Muscle of leg (tissue), 11 donors: ENCODE measurements around the gene SYT1. TPM values are rescaled to one million over a fixed set of nuclear protein-coding genes. Genes with fewer than 3 reads are reported as not detected.

ENCODE experiments used
- DNase-seq: peaks from one replicate; pipeline ENCODE4 v3.0.0; 2013
- H3K27ac ChIP-seq: one replicate; pipeline ENCODE4 v1.5.1; 2013; ENCODE audit warnings: mild to moderate bottlenecking, low read length, control low read depth
- H3K27me3 ChIP-seq: one replicate; pipeline ENCODE4 v1.6.1; 2013; ENCODE audit warnings: low read length; ENCODE audit not compliant: control insufficient read depth, insufficient read depth
- H3K36me3 ChIP-seq: one replicate; pipeline ENCODE4 v1.6.1; 2013; ENCODE audit warnings: low read length; ENCODE audit not compliant: control insufficient read depth, insufficient read depth
- H3K4me1 ChIP-seq: one replicate; pipeline ENCODE4 v1.6.1; 2013; ENCODE audit warnings: low read length; ENCODE audit not compliant: control insufficient read depth, insufficient read depth
- H3K4me3 ChIP-seq: one replicate; pipeline ENCODE4 v1.5.1; 2013; ENCODE audit warnings: low read length, control low read depth
- H3K9me3 ChIP-seq: replicated peaks from 2 replicates; pipeline ENCODE4 v1.6.1; 2013; ENCODE audit warnings: low read depth, low read length; ENCODE audit not compliant: control insufficient read depth
- WGBS: methylation state at CpG from one replicate; pipeline ENCODE4 v1.1.5; 2013; ENCODE audit warnings: missing lambda C conversion rate; ENCODE audit not compliant: insufficient coverage; 5-methylcytosine and 5-hydroxymethylcytosine counted together
- polyA plus RNA-seq, 8 donors: library from polyadenylated mRNA; unstranded; fragments of 120-200 nt; gene quantifications; one replicate each; pipeline versions ENCODE4 v1.2.1 to v1.2.3, GENCODE V29; 2013; ENCODE audit warnings: inconsistent platforms in 1 of 8, low replicate concordance in 1 of 8; ENCODE audit not compliant: insufficient read length in 8 of 8, insufficient read depth in 1 of 8
- total RNA-seq: library from RNA; stranded (reverse); fragments of 120-200 nt; gene quantifications from one replicate; pipeline ENCODE4 v1.2.4, GENCODE V29; 2013

The SYT1 gene
- total and polyA plus RNA-seq, 9 donors: 1.1 to 2.5 (median 1.8) TPM

DNA sequence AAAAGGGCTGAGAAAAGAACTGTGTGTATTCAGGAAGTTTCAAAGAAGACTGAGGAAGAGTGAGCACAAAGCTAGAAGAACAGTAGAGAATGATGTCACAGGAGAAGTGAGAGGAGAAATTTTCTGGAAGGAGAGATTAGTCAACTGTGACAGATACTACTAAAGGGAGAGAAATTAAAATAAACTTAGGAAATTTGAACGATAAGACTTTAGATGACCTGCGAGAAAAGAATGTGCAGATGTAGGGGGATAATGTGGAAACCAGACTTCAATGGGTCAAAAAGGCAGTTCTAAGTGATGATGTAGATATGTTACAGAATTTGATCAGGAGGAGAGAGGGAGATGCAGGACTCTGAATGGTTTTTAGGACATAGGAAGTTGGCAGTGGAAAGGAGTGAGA, 287.4 kb downstream of the SYT1 start:
- H3K27ac ChIP-seq: no peak overlapping the region
- 78% methylated on average over 2 of the region's 2 CpGs for WGBS
- no peak overlapping the region for H3K4me3 ChIP-seq
- H3K4me1 ChIP-seq: no peaks in the 10 kb centered on the region
- H3K36me3 ChIP-seq: no peaks in the 10 kb centered on the region
- H3K9me3 ChIP-seq: no peaks in the 10 kb centered on the region
- H3K27me3 ChIP-seq: no peaks in the 10 kb centered on the region
- DNase-seq: no peak

DNA sequence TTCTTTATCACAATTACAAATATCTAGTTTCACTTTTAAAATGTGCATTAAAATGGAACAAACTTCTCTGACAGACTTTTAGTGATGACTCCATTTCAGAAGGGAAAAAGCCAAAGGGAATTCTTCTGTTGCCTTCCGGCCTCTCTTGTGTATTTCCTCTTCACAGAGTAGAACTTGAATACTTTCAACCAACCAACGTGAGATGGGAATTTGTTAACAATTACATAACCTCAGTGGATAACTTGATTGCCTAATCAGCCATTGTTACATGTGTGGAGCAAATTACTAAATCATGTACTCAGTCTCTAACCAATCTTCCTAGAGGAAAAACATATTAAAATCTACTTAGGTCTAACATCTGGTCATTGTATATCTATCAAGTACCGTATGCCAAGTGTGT, 291.1 kb downstream of the SYT1 start:
- H3K9me3 ChIP-seq: no peaks in the 10 kb centered on the region
- H3K27ac ChIP-seq: no peak overlapping the region
- no peak overlapping the region for H3K4me3 ChIP-seq
- H3K27me3 ChIP-seq: no peaks in the 10 kb centered on the region
- WGBS: no CpG with 5 or more reads among the region's 3 CpGs
- peak; percentile 38 for DNase-seq
- H3K36me3 ChIP-seq: no peaks in the 10 kb centered on the region
- no peaks in the 10 kb centered on the region for H3K4me1 ChIP-seq

DNA sequence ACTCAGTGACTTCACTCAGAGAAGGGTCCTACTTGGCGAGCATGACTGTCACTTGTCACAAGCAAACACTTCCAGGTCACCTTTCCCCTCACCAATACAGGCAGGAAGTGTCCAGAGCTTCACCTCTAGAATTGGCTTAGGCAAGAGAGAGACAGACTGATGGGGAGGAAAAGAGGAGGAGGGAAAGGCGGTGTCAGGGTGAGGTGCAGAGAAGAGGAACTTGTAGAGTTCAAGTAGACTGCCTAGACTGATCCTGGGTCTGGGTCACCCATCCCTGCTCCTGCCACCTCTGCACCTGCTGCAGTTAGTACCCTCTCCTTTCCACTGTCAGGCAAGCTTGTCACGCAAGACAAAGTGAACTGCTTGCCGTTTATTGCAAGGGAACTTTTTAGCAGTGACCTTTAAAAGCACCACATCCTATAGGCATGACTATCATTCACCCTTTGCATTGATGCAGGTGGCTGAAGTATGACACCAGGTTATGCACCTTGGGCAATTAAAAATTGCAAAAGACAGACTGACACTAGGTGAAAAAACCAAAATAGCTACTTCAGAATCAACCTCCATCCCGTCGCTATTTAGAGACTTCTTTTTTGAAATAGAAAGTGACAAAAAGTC, 292.4 kb downstream of the SYT1 start:
- Histone ChIP-seq H3K9me3 (no peaks in the 10 kb centered on the region), H3K27me3 (no peaks in the 10 kb centered on the region), H3K27ac (no peak overlapping the region), H3K36me3 (no peaks in the 10 kb centered on the region), H3K4me1 (no peaks in the 10 kb centered on the region), H3K4me3 (no peak overlapping the region)
- 70% methylated on average over 3 of the region's 6 CpGs for WGBS
- DNase-seq: no peak

DNA sequence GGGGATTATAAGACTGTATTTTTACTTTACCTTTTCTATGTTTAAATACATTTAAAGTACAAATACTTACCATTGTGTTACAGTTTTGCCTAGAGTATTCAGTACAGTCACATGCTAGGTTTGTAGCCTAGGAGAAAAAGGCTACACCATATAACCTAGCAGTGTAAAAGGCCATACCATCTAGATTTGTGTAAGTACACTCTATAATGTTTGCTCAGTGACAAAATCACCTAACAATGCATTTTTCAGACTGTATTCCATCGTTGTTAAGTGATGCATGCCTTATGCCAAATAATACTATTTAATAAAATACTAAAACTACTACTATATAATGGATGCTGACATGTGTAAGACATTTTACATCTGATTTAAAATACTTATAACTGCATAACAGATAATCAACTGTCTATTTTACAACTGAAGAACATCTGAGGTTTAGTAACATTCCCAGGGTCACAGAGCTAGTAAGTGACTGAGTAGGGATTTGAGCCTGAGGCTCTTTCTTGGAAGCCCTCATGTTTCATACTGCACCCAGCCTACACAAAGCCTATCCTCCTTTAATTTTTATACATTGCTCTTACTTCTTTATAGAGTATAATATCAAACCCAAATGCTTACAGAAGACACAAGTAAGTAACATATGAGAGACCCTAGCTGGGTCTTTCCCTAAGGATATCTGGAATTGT, 296.8 kb downstream of the SYT1 start:
- Histone ChIP-seq H3K4me1 (no peaks in the 10 kb centered on the region), H3K4me3 (no peak overlapping the region), H3K36me3 (no peaks in the 10 kb centered on the region), H3K27ac (no peak overlapping the region), H3K9me3 (no peaks in the 10 kb centered on the region), H3K27me3 (no peaks in the 10 kb centered on the region)
- WGBS: no CpG with 5 or more reads among the region's 1 CpG
- no peak for DNase-seq

DNA sequence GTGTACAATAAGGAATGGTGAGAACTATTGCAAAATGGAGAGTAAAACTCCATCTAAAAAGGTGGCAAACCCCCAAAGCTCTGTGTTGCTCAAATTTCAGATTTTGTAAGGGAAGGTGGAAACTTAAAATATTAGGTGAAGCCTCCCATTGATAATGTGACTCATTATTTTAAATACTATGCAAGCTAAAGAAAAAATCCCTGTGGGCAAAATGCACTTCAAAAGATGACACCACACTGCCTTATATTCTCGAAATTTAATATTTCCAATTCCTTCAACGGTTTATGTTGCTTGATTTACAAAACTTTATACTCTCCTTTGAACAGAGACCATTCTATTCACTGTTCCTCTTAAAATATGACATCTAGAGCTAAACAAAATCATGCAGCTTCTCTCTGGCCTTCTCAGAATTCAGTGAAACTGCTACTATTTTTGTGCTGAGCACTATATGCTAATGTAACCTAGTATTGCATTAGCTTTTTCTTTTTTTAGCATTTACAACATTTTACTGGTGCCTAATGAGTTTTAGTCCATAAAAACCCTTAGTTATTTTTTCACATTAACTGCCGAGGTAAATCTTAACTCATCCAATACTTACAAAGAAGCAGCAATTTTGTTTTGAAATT, 297.7 kb downstream of the SYT1 start:
- DNase-seq: no peak
- Histone ChIP-seq H3K4me1 (no peaks in the 10 kb centered on the region), H3K27me3 (no peaks in the 10 kb centered on the region), H3K9me3 (no peaks in the 10 kb centered on the region), H3K27ac (no peak overlapping the region), H3K36me3 (no peaks in the 10 kb centered on the region), H3K4me3 (no peak overlapping the region)
- no CpG with 5 or more reads among the region's 3 CpGs for WGBS

DNA sequence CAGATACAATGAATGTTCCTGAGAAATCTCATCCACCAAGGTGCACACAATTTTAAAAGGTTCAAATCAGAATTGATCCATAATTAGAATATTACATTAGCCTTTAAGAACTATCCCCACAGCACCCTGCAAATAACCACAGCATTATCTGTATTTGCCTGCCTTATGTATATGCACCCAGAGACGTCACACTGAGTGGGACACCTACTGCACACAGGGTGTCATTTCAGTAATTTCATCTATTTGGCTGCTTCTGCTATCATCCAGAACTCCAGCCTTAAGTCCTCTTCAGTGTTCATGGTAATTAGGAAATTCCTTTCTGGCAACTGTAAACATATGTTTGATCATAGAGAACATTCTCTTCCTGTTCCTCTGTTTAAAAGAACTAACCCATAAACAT, 298.4 kb downstream of the SYT1 start:
- Histone ChIP-seq H3K27ac (no peak overlapping the region), H3K36me3 (no peaks in the 10 kb centered on the region), H3K27me3 (no peaks in the 10 kb centered on the region), H3K9me3 (no peaks in the 10 kb centered on the region), H3K4me1 (no peaks in the 10 kb centered on the region), H3K4me3 (no peak overlapping the region)
- no peak for DNase-seq
- no CpG with 5 or more reads among the region's 1 CpG for whole genome bisulfite sequencing

DNA sequence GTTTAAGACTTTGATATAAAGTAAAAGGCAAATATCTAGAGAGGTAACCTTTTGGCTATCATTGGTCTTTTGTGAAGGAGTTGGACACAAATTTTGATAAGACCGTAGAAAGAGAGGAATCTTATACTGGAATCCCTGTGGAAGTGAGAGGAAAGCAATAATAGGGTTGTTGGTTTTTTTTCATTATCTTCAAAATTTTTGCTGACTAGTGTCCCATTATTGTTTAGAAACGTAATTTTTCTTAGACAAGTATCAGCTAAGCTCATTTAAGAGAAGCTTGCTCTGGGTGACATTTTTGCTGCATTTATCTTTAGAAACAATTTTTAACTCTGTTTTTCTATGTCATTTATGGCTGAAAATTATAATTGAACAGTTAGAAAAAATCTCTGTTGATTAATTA, 300.3 kb downstream of the SYT1 start:
- DNase-seq: no peak
- Histone ChIP-seq H3K4me3 (no peak overlapping the region), H3K27me3 (no peaks in the 10 kb centered on the region), H3K27ac (no peak overlapping the region), H3K9me3 (no peaks in the 10 kb centered on the region), H3K4me1 (no peaks in the 10 kb centered on the region), H3K36me3 (no peaks in the 10 kb centered on the region)
- no CpG with 5 or more reads among the region's 2 CpGs for WGBS

DNA sequence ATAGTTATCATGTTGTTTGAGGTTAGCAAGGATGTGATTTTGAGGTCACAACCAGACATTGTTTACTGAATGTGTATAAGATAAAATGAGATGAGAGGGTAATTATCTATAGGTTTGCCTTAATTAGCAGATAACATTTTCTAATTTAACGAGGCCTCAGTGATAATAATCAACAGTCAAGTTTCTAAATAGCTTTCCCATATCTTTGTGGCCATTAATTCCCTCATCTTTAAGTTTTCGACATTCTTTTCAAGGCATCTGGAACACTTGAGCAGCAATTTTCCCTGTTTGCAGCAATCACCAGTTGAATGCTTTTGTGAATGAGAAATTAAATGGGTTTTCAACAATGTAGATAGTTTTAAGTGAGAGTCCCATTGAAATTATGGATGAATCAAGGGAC, 304.1 kb downstream of the SYT1 start:
- H3K27me3 ChIP-seq: no peaks in the 10 kb centered on the region
- H3K27ac ChIP-seq: no peak overlapping the region
- DNase-seq: no peak
- no peaks in the 10 kb centered on the region for H3K36me3 ChIP-seq
- WGBS: no CpG with 5 or more reads among the region's 2 CpGs
- no peaks in the 10 kb centered on the region for H3K4me1 ChIP-seq
- no peak overlapping the region for H3K4me3 ChIP-seq
- H3K9me3 ChIP-seq: peaks cover 2% of the 10 kb centered on the region

DNA sequence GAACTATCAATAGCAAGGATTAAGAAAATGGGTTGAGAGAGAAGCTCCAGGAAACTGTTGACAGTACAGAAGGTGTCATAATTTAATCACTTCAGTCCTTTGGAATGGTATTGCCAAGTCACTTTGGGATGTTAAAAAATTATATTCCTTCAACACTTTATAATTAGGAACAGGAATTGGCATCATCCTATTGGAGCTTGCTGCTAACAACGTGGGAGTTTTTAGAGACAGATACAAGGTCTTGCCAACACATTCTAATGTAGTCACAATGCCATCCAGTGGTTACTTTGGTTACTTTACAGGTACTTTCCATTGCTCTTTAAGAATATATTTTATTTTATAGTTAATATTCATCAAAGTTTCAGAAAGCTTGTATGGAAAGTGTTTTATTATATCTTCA, 310.1 kb downstream of the SYT1 start:
- Histone ChIP-seq H3K36me3 (no peaks in the 10 kb centered on the region), H3K27me3 (no peaks in the 10 kb centered on the region), H3K4me3 (no peak overlapping the region), H3K4me1 (no peaks in the 10 kb centered on the region), H3K9me3 (peaks cover 2% of the 10 kb centered on the region), H3K27ac (no peak overlapping the region)
- no CpG with 5 or more reads among the region's 1 CpG for WGBS
- peak; percentile 39 for DNase-seq

DNA sequence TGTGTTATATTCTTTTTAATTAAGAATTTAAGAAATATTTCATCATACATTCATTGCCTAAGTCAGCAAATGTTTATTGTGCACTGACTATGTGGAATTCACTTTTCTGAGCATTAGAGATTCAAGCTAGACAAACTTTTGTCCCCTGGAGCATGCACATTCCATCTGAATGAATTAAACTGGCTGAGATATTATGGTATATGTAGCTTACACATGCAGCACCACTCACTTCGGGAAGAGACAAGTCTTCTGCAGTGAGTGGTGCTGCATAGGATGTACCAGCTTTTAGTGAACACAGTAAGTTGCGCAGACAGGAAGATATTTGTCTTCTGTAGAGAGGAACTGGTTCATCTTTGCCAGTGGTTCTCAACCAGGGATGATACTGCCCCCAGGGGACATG, 318.4 kb downstream of the SYT1 start:
- H3K36me3 ChIP-seq: no peaks in the 10 kb centered on the region
- WGBS: 94% methylated on average over 2 of the region's 2 CpGs
- no peak for DNase-seq
- H3K27ac ChIP-seq: no peak overlapping the region
- no peak overlapping the region for H3K4me3 ChIP-seq
- H3K27me3 ChIP-seq: no peaks in the 10 kb centered on the region
- H3K9me3 ChIP-seq: no peaks in the 10 kb centered on the region
- peaks cover 3% of the 10 kb centered on the region for H3K4me1 ChIP-seq
